ENCODE data around the gene SFT2D3.
A peak's percentile ranks its signal among the peaks of the same experiment; 100 is the strongest.

Gene SFT2D3

DNA sequence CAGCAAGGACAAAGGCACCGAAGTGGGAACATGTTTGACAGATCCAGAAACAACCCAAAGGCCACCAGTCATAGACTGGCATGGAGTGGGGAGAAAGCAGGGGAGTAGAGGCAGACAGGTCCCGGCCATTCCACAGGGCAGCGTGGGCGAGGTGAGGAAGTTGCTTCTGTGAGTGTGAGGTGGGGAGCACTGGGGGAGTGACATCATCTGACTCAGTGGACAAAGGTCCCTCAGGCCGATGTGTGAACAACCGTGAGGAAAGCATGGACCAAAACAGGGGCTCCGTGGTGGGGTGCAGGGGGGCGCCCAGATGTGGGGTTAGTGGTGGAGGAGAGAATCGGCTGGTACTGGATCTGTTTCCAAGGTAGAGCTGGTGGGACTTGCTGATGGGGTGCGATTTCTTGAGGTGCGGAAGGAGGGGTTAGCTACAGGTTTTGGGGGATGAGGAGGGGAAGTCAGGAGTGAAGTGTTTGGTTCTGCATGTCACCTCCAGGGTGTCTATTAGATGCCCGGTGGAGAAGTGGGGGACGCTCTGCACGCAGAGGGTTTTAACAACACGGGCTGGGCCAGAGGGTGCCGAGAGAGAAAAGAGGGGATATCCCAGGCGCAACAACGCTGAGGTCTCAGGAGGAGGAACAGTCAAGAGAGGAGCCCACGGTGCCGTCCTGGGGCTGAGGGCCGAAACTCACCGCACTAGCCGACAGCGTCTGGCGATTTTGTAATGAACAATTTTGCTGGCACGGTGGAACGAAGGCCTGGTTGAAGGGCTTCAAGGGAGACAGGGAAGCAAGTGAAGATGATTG lies 2.5 kb upstream of the SFT2D3 start:
- DNase-seq (ENCODE audit: low read depth in 1 of 2, low spot score in 1 of 2): no peak
- no peak for TF ChIP-seq JUND (IDR thresholded peaks at IDR 0.05; ENCODE audit: low read depth)
- in situ Hi-C loops (cut with HindIII; ENCODE audit: low pct_unique_long_range_greater_than_20kb, low sequenced_read_pairs): no loop called here

DNA sequence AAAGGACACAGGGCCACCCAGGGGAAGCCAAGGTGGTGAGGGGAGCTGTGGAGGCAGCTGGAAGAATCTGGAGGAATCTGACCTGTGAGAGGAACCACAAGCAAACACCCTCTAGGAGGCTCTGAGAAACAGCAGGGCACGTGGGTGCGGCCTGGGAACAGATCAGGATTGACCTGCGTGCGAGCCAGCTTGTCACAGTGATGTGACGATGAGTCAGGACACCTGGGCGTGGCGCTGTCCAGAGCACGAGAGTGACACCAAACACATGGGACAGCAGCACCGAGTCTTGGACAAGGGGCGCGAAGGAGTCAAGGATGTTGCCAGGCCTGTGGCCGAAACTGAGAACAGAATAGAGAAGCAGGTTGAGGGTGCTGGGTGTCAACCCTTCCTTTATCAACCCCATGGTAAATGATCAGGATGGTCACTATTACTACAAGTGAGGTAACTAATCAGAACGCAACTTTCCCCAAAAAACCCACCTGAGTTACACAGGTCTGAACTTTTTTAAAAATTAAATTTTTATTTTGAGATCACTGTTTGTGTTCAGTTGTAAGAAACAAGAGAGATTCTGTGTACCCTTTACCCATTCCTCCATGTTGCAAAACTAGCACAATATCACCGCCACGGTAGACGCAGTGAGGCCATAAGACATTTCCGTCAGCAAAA lies 637 bp upstream of the SFT2D3 start:
- no peak for TF ChIP-seq JUND (IDR thresholded peaks at IDR 0.05; ENCODE audit: low read depth)
- in situ Hi-C loops (cut with HindIII; ENCODE audit: low pct_unique_long_range_greater_than_20kb, low sequenced_read_pairs): no loop called here
- peak in 1 of 2 experiments; percentile 14 for DNase-seq (ENCODE audit: low read depth in 1 of 2, low spot score in 1 of 2)

DNA sequence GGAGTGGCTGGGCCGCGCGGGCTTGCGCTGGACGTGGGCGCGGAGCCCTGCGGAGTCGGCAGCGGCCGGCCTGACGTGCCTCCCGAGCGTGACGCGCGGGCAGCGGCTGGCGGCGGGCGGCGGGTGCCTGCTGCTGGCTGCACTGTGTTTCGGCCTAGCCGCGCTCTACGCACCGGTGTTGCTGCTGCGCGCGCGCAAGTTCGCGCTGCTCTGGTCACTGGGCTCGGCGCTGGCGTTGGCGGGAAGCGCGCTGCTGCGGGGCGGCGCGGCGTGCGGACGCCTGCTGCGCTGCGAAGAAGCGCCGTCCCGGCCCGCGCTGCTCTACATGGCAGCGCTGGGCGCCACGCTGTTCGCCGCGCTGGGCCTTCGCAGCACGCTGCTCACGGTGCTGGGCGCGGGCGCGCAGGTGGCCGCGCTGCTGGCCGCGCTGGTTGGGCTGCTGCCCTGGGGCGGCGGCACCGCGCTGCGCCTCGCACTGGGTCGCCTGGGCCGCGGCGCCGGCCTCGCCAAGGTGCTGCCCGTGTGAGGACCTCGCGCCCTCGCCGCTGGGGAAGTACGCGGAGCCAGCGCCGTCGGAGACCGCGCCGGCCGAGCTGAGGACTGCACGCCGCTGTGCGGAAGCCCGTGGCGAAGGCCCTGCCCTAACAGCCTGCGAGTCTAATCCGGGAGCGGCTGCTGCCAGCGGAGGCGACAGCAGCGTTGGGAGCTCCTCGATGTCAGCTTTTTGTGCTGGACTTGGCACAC lies 526 bp downstream of the SFT2D3 start:
- peak; percentile 52 to 75 for DNase-seq (ENCODE audit: low read depth in 1 of 2, low spot score in 1 of 2)
- TF ChIP-seq JUND (IDR thresholded peaks at IDR 0.05; ENCODE audit: low read depth): no peak

DNA sequence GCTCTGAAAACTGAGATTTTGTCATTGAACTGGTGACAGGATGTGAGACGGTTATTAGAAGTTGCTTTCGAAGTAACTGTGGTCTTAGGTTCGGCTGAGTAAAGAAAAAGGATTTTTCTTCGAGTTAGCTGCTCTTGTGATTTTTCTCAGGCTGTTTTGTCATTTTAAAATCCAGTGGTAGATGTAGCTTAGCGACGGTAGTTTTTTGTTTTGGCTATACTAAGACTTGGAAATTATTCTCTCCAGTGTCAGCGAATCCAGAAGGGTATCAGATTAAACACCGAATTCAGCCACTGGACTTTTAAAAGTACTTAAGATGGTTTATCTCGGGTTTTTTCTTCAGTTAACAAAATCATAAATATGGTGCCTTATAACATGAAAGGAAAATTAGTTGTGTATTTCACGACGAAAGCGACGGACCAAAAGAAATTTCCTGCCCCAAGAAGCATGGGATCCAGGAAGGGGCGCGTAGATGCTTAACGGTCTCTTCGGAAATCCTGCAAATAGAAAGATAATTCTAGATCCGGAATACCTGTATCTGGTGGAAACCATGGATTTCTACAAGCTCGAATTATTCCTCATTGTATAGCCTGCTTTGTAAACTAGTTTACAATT lies 1.2 kb downstream of the SFT2D3 start:
- DNase-seq (ENCODE audit: low read depth in 1 of 2, low spot score in 1 of 2): no peak
- in situ Hi-C loops (cut with HindIII; ENCODE audit: low pct_unique_long_range_greater_than_20kb, low sequenced_read_pairs): no loop called here
- no peak for TF ChIP-seq JUND (IDR thresholded peaks at IDR 0.05; ENCODE audit: low read depth)

More for the DNA sequence above, 526 bp downstream of the SFT2D3 start:
- in situ Hi-C loops (cut with HindIII; ENCODE audit: low pct_unique_long_range_greater_than_20kb, low sequenced_read_pairs): no loop called here

DNA sequence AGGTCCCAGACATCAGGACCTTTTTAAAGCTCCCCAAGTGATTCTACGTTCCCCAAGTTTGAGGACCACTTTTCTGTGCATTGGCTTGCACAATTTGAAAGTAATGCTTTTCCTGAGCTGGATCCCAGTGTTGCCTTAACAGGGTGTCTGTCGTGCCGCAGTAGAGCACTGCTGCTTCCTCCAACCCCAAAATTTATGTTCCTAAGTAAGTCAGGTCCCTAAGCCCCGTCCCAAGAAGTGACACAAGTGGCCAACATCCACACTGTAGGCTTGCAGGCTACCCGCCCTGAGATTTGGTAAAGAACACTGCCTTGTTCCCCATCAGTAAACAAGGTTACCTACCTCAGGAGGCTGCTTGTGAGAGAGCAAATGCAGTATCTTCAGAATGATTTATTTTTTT lies 2.0 kb downstream of the SFT2D3 start:
- in situ Hi-C loops (cut with HindIII; ENCODE audit: low pct_unique_long_range_greater_than_20kb, low sequenced_read_pairs): no loop called here
- DNase-seq (ENCODE audit: low read depth in 1 of 2, low spot score in 1 of 2): no peak
- TF ChIP-seq JUND (IDR thresholded peaks at IDR 0.05; ENCODE audit: low read depth): no peak

DNA sequence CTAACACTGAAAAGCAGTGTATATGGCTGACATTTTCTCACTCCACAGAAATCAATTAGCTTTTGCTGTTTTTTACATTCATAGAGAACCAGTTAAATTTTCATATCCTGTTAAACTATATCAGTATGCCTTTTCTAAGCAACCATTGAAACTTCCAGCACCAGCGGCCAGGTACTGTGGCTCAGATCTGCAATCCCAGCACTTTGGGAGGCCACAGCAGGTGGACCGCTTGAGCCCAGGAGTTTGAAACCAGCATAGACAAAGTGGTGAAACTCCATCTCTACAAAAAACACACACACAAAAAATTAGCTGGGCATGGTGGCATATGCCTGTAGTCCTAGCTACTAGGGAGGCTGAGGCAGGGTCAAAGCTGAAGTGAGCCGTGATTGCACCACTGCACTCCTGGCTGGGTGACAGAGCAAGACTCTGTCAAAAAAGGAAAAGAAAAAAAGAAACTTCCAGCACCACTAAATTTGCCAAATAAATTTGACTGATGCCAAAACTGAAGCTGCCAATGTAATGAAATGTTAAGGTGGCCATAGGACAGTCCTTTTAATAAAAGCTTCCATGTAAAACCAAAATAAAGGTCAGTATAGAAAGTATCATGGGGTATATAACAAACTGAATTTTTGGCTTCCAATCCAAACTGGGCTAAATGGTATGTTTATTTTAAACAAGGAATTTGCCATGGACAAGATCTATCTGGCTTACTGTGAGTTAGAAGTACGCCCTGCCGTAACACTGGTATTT lies 3.5 kb downstream of the SFT2D3 start:
- in situ Hi-C loops (cut with HindIII; ENCODE audit: low pct_unique_long_range_greater_than_20kb, low sequenced_read_pairs): no loop called here

GRCh38 chr2:127705391-127706065 lies 4.2 kb downstream of the SFT2D3 start:
- no peak for DNase-seq (ENCODE audit: low read depth in 1 of 2, low spot score in 1 of 2)
- in situ Hi-C loops (cut with HindIII; ENCODE audit: low pct_unique_long_range_greater_than_20kb, low sequenced_read_pairs): no loop called here
- no peak for TF ChIP-seq JUND (IDR thresholded peaks at IDR 0.05; ENCODE audit: low read depth)

More for the DNA sequence above, 3.5 kb downstream of the SFT2D3 start:
- TF ChIP-seq JUND (IDR thresholded peaks at IDR 0.05; ENCODE audit: low read depth): no peak
- peak in 1 of 2 experiments; percentile 41 for DNase-seq (ENCODE audit: low read depth in 1 of 2, low spot score in 1 of 2)

GRCh38 chr2:127706215-127706990 lies 5.1 kb downstream of the SFT2D3 start:
- no peak for DNase-seq (ENCODE audit: low read depth in 1 of 2, low spot score in 1 of 2)
- TF ChIP-seq JUND (IDR thresholded peaks at IDR 0.05; ENCODE audit: low read depth): no peak
- in situ Hi-C loops (cut with HindIII; ENCODE audit: low pct_unique_long_range_greater_than_20kb, low sequenced_read_pairs): no loop called here

DNA sequence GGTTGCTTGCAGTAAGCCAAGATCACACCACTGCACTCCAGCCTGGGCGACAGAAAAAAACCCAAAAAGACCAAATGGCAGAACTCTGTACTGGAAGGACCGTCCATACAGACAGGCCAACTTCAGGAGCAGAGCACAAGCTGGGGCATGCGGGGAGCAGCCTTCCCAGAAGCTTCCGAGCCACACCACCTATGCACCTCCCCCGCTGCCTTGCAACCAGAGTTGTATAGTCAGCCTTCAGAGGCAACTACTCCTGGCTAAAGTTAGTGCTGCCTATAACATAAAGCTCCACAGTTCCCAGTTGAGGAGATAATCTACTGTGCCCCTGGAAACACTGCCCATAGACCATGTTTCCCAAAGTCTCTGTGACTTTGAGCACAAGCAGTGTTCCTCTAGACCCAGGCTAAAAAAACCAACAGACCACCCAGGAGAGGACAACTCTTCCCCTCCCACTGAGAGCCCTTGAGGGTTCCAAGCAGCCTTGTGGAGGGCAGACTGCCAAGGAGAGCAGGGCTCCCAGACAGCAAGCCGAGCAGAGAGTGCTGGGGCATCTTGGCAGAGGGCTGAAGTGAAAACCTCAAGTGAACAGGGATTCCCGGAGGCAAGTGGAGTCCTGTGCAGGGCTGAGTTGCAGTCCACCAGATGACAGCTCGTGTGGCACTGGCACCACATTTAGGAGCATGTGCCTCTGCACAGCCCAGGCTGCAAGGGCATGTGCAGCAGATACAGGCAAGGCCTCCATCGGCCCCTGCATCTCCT lies 6.8 kb downstream of the SFT2D3 start:
- DNase-seq (ENCODE audit: low read depth in 1 of 2, low spot score in 1 of 2): no peak
- TF ChIP-seq JUND (IDR thresholded peaks at IDR 0.05; ENCODE audit: low read depth): no peak
- in situ Hi-C loops (cut with HindIII; ENCODE audit: low pct_unique_long_range_greater_than_20kb, low sequenced_read_pairs): no loop called here

GRCh38 chr2:127709336-127709735 lies 8.0 kb downstream of the SFT2D3 start:
- DNase-seq (ENCODE audit: low read depth in 1 of 2, low spot score in 1 of 2): no peak
- no peak for TF ChIP-seq JUND (IDR thresholded peaks at IDR 0.05; ENCODE audit: low read depth)
- in situ Hi-C loops (cut with HindIII; ENCODE audit: low pct_unique_long_range_greater_than_20kb, low sequenced_read_pairs): no loop called here
